NCI-H128 (cell line): ENCODE measurements around the gene GRIA1.

Experiments used
- DNase-seq: peaks from one replicate; lab custom pipeline; 2025; ENCODE audit not compliant: unreplicated experiment; lab: John Stamatoyannopoulos, UW

Gene GRIA1

DNA sequence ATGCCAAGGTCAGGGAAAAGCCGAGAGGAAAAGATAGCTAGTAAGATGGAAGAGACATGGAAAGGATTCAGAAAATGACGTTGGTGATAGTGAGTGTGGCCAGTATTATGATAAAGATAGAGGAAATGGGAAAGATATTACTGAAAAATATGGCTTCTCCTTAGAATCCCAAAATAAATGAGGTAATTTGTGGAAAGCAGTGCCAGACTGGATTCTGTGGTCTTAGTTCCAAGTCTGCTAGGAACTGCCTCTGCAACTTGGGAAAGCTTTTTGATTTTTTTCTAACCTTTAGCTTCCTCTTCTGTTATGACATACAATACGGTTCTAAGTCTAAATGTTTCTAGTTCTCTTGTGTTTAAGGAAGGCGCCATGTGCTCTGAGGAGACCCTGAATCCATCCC lies 54.2 kb downstream of the GRIA1 start:
- DNase-seq = no peak

- no peak for DNase-seq
Observed at GRCh38 chr5:153546566-153546965, 56.1 kb downstream of the GRIA1 start.

- no peak for DNase-seq
Observed at GRCh38 chr5:153551537-153552079, 61.1 kb downstream of the GRIA1 start.

DNA sequence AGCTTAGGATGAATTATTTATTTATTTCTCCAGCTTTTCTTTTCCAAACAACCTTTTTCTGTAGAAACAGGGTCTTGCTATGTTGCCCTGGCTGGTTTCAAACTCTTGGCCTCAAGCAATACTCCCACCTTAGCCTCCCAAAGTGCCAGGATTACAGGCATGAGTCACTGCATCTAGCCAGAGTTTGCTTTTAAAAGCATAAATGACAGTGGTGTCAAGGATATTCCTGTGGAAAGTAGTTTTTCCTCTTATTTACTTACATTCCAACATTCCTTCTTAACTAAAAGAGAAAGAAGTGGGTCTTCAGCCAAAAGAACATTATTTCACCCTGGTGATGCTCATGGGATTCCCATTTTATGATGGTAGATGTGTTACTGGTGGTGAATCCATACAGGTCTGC lies 62.4 kb downstream of the GRIA1 start:
- no peak for DNase-seq

- DNase-seq = no peak
Observed at GRCh38 chr5:153555420-153556114, 65.1 kb downstream of the GRIA1 start.

GRCh38 chr5:153558957-153559356 lies 68.5 kb downstream of the GRIA1 start:
- no peak for DNase-seq

DNA sequence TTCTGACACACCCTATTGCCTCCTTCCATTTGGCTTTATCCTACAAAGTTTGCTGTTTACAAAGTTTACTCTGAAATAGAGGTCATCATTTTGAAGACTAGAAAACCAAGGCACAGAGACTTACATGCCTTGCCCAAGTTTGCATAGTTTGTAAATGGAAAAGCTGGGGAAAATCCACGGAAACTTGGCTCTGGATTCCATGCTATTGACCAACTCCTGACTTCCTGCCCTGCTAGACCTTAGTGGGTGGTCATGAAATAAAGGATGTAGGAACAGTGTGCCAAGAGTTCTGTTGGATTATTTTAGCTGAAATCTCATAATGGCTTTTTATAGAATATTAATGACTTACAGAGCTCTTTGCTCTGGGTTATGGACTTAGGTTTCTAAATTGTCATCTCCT lies 69.5 kb downstream of the GRIA1 start:
- DNase-seq = no peak

DNA sequence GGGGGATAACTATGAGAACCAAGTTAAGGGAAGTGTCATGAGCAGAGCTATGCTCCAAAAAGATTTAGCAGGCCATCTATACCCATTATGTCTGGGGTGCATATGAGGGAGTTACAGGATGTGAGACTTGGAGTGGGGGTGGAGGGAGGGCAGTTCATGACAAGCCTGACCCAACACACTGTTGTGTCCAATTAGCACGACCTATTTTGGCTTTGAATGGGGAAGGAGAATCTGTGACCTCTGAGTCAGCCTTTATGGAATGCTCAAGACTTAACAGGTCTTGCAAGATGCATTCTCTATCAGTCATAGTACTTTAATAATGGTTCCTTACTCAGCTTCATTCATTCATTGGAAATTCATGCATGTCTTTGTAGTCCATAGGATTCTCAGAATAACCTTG lies 71.7 kb downstream of the GRIA1 start:
- no peak for DNase-seq

DNA sequence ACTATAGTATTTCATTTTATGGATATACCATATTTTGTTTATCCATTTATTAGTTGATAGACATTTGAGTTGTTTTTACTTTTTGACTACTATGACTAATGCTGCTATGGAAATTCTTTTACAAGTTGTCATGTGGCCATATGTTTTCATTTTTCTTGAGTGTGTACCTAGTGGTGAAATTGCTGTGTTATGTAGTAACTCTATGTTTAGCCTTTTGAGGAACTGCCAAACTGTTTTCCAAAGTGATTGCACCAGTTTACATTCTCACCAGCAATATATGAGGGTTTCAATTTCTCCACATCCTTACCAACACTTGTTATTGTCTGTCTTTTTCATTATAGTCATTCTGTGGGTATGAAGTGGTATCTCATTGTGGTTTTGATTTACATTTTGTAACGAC lies 75.4 kb downstream of the GRIA1 start:
- no peak for DNase-seq

- DNase-seq = no peak
Observed at GRCh38 chr5:153569036-153569435, 78.6 kb downstream of the GRIA1 start.

DNA sequence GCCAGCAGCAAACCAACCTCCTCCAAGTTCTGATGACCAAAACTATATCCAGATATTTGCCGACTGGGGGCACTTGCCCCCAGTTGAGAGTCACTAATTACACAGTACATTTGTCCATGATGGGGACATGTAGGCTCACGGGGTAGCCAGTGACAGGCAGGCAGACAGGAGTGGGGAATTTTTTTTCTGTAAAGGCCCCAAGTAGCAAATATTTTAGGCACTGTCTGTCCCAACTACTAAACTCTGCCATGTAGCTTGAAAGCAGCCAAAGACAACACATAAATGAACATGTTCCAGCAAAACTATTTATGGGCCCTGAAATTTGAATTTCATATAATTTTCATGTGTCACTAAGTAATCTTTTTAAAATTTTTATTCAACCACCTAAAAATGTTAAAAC lies 80.7 kb downstream of the GRIA1 start:
- no peak for DNase-seq

GRCh38 chr5:153572411-153573145 lies 82.1 kb downstream of the GRIA1 start:
- DNase-seq = peak; percentile 49

GRCh38 chr5:153573326-153574033 lies 83.0 kb downstream of the GRIA1 start:
- DNase-seq = peak; percentile 3

GRCh38 chr5:153584126-153584959 lies 93.9 kb downstream of the GRIA1 start:
- DNase-seq = no peak

- DNase-seq = no peak
Observed at GRCh38 chr5:153584960-153585359, 94.5 kb downstream of the GRIA1 start.

GRCh38 chr5:153585622-153586277 lies 95.3 kb downstream of the GRIA1 start:
- DNase-seq = no peak

DNA sequence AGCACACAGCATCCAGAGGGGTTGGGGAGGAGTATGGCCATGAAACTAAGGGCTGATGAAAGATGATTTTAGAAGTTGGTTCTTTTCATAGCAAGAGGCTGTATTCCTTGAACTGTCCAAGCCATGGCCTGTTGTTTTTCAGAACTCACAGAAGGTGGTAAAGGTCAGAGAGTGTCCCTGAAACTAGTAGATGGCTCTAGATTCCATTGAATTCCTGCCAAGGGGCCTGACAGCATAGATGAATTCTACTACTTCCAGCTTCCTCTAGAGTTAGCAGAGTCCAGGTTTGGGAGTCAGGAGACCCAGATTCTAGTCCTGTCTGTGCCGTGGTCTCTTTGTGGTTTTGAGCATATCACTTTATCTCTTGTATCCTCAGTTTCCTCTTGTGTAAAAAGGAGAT lies 101.6 kb downstream of the GRIA1 start:
- no peak for DNase-seq

GRCh38 chr5:153594785-153595184 lies 104.3 kb downstream of the GRIA1 start:
- DNase-seq = no peak

DNA sequence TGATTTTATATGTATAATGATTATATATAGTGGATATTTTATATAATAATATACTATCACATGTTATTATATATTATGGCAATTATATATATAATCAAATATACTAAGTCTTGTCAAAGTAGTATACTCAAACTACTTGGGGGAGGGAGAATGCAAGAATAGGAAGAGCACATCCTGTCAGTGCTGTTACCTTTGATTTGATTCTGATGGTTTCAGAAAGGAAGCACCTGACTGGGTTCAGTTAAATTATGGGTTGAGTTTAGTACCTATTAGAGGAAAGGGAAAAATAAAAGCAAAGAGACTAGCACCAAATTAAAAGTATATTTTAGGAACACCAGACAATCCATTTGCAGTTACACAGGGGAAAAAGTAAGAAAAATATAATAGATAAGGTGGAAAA lies 107.6 kb downstream of the GRIA1 start:
- no peak for DNase-seq

DNA sequence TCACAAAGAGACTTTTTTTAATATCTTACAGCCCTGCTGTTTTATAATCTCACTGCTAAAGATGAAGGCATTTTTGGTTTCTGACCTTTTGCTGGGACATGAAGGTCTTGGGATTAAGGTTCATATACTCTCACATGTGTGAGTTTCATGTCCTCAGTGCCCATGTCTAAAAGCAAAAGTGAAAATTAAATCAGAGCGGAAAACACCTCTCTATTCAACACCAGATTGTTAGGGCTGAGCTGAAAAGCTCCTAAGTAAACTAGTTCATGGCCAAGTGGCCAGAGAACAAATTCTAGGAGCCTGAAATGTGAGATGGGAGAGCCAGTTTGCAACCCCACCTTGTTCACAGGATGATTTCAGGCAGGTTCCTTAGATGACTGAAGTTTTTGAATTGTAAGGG lies 110.9 kb downstream of the GRIA1 start:
- no peak for DNase-seq
